IPS DF 6.9 (cell line): ENCODE data around the gene APBB2.

Experiments used
- DNase-seq: peaks from one replicate; pipeline ENCODE4 v3.0.0-alpha.2; 2013; ENCODE audit warnings: low read depth, low spot score
- H3K27ac ChIP-seq: one replicate; pipeline ENCODE4 v1.5.1; 2013; ENCODE audit warnings: low read length, control low read depth
- H3K27me3 ChIP-seq: 2 replicates; pipeline ENCODE4 v1.6.1; 2013; ENCODE audit warnings: mild to moderate bottlenecking, low read length; ENCODE audit not compliant: control insufficient read depth, insufficient read depth
- H3K36me3 ChIP-seq: 2 replicates; pipeline ENCODE4 v1.6.1; 2013; ENCODE audit warnings: low read length; ENCODE audit not compliant: control insufficient read depth, insufficient read depth
- H3K4me1 ChIP-seq: 2 replicates; pipeline ENCODE4 v1.6.1; 2013; ENCODE audit warnings: low read length; ENCODE audit not compliant: control insufficient read depth, insufficient read depth
- H3K4me3 ChIP-seq: 2 replicates; pipeline ENCODE4 v1.5.1; 2013; ENCODE audit warnings: mild to moderate bottlenecking, low read length
- H3K9me3 ChIP-seq: 2 replicates; pipeline ENCODE4 v1.6.1; 2013; ENCODE audit warnings: low read length, inconsistent platforms; ENCODE audit not compliant: control insufficient read depth, insufficient read depth
- WGBS: extraction: QIAGEN DNeasy Blood & Tissue Kit; methylation state at CpG from one replicate; pipeline ENCODE4 v1.1.7; 2013; ENCODE audit warnings: mixed read lengths, missing lambda C conversion rate; ENCODE audit not compliant: insufficient read length, insufficient coverage; 5-methylcytosine and 5-hydroxymethylcytosine counted together

The APBB2 gene

GRCh38 chr4:40897557-40898203 is 316.7 kb downstream of the APBB2 start:
- H3K27ac ChIP-seq, result no peak overlapping the region
- H3K4me3 ChIP-seq, result no peak overlapping the region
- WGBS, result no CpG with 5 or more reads among the region's 10 CpGs

GRCh38 chr4:40890764-40891163 is 323.6 kb downstream of the APBB2 start:
- H3K4me1 ChIP-seq, result no peaks in the 10 kb centered on the region
- WGBS, result no CpG with 5 or more reads among the region's 6 CpGs
- no peak overlapping the region for H3K27ac ChIP-seq
- no peak for DNase-seq
- no peaks in the 10 kb centered on the region for H3K9me3 ChIP-seq
- no peak overlapping the region for H3K4me3 ChIP-seq
- no peaks in the 10 kb centered on the region for H3K36me3 ChIP-seq
- H3K27me3 ChIP-seq, result no peaks in the 10 kb centered on the region

More at GRCh38 chr4:40897557-40898203, 316.7 kb downstream of the APBB2 start:
- no peaks in the 10 kb centered on the region for H3K4me1 ChIP-seq
- H3K27me3 ChIP-seq, result no peaks in the 10 kb centered on the region
- H3K9me3 ChIP-seq, result no peaks in the 10 kb centered on the region
- peak; percentile 37 for DNase-seq
- no peaks in the 10 kb centered on the region for H3K36me3 ChIP-seq

GRCh38 chr4:40890199-40890598 is 324.1 kb downstream of the APBB2 start:
- WGBS, result no CpG with 5 or more reads among the region's 18 CpGs
- no peak overlapping the region for H3K4me3 ChIP-seq
- H3K27me3 ChIP-seq, result no peaks in the 10 kb centered on the region
- H3K27ac ChIP-seq, result no peak overlapping the region
- no peaks in the 10 kb centered on the region for H3K36me3 ChIP-seq
- H3K9me3 ChIP-seq, result no peaks in the 10 kb centered on the region
- H3K4me1 ChIP-seq, result no peaks in the 10 kb centered on the region
- DNase-seq, result no peak

GRCh38 chr4:40888933-40889332 is 325.4 kb downstream of the APBB2 start:
- H3K4me3 ChIP-seq, result no peak overlapping the region
- no peaks in the 10 kb centered on the region for H3K36me3 ChIP-seq
- H3K4me1 ChIP-seq, result no peaks in the 10 kb centered on the region
- H3K27ac ChIP-seq, result no peak overlapping the region
- H3K9me3 ChIP-seq, result no peaks in the 10 kb centered on the region
- no peaks in the 10 kb centered on the region for H3K27me3 ChIP-seq
- WGBS, result no CpG with 5 or more reads among the region's 5 CpGs
- no peak for DNase-seq

GRCh38 chr4:40887764-40888131 is 326.6 kb downstream of the APBB2 start:
- no peaks in the 10 kb centered on the region for H3K4me1 ChIP-seq
- no peak for DNase-seq
- no peaks in the 10 kb centered on the region for H3K9me3 ChIP-seq
- H3K4me3 ChIP-seq, result no peak overlapping the region
- no peaks in the 10 kb centered on the region for H3K27me3 ChIP-seq
- no CpG with 5 or more reads among the region's 10 CpGs for WGBS
- no peaks in the 10 kb centered on the region for H3K36me3 ChIP-seq
- H3K27ac ChIP-seq, result no peak overlapping the region

- H3K27ac ChIP-seq, result no peak overlapping the region
- H3K4me1 ChIP-seq, result no peaks in the 10 kb centered on the region; the same call in 1 of the 2 replicates
- no CpG with 5 or more reads among the region's 7 CpGs for WGBS
- H3K4me3 ChIP-seq, result no peak overlapping the region
- DNase-seq, result no peak
- H3K27me3 ChIP-seq, result no peaks in the 10 kb centered on the region
- no peaks in the 10 kb centered on the region for H3K36me3 ChIP-seq
- no peaks in the 10 kb centered on the region for H3K9me3 ChIP-seq
Observed at GRCh38 chr4:40886931-40887763, 327.2 kb downstream of the APBB2 start.

- Histone ChIP-seq H3K4me3 (no peak overlapping the region), H3K27me3 (no peaks in the 10 kb centered on the region), H3K4me1 (no peaks in the 10 kb centered on the region; the same call in 1 of the 2 replicates), H3K9me3 (no peaks in the 10 kb centered on the region), H3K36me3 (no peaks in the 10 kb centered on the region), H3K27ac (no peak overlapping the region)
- no peak for DNase-seq
- no CpG with 5 or more reads among the region's 4 CpGs for WGBS
Observed at GRCh38 chr4:40881851-40882250, 332.5 kb downstream of the APBB2 start.

GRCh38 chr4:40881096-40881495 is 333.2 kb downstream of the APBB2 start:
- Histone ChIP-seq H3K36me3 (no peaks in the 10 kb centered on the region), H3K4me1 (no peaks in the 10 kb centered on the region; the same call in 1 of the 2 replicates), H3K9me3 (no peaks in the 10 kb centered on the region), H3K27ac (no peak overlapping the region), H3K27me3 (no peaks in the 10 kb centered on the region), H3K4me3 (no peak overlapping the region)
- WGBS, result no CpG with 5 or more reads among the region's 2 CpGs
- DNase-seq, result no peak

GRCh38 chr4:40878548-40879055 is 335.7 kb downstream of the APBB2 start:
- no CpG with 5 or more reads among the region's 6 CpGs for WGBS
- H3K4me1 ChIP-seq, result peaks cover 1% of the 10 kb centered on the region

GRCh38 chr4:40877081-40877480 is 337.3 kb downstream of the APBB2 start:
- no peaks in the 10 kb centered on the region for H3K36me3 ChIP-seq
- no CpG with 5 or more reads among the region's 6 CpGs for WGBS

More at GRCh38 chr4:40878548-40879055, 335.7 kb downstream of the APBB2 start:
- H3K4me3 ChIP-seq, result no peak overlapping the region
- H3K27ac ChIP-seq, result no peak overlapping the region
- H3K9me3 ChIP-seq, result no peaks in the 10 kb centered on the region
- H3K36me3 ChIP-seq, result no peaks in the 10 kb centered on the region
- no peak for DNase-seq
- H3K27me3 ChIP-seq, result no peaks in the 10 kb centered on the region

More at GRCh38 chr4:40877081-40877480, 337.3 kb downstream of the APBB2 start:
- Histone ChIP-seq H3K9me3 (no peaks in the 10 kb centered on the region), H3K27ac (no peak overlapping the region), H3K4me3 (no peak overlapping the region), H3K27me3 (no peaks in the 10 kb centered on the region), H3K4me1 (peaks cover 1% of the 10 kb centered on the region; the same call in 1 of the 2 replicates)
- no peak for DNase-seq
